ENCODE results near the gene CCNE1.
A peak's percentile ranks its signal among the peaks of the same experiment; 100 is the strongest.

CCNE1 gene

DNA sequence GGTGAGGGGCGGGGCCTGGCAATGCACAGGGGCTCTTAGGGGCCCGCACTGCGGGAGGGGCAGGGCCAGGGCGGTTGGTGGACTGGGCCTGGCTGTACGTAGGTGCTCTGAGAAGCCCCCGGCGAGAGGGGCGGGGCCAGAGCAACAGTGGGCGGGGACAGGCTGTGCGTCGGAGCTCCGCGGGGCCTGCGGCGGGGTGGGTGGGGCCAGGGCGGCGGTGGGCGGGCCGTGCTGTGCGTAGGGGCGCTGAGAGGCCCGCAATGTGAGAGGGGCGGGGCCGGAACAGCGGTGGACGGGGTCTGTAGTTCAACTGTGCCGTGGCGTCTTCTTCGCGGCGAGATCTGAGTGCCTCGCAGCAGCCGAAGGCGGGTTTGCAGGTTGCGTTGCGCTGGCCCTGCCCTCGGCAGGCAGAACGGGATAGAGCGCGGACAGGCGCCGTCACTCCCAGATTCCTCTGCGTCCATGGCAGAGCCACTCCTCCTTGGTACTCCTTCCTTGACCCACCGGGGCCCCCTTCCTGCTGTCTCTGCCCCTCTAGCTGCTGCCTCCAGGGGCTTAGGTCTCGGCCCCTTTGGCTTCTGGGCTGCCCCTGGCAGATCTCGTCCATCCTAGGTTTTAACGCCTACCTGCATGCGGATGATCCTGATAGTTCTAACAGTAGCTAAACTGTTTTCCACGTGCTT lies 33.2 kb downstream of the CCNE1 start:
- peak; percentile 94 to 96 for DNase-seq (ENCODE audit: low read depth in 2 of 2)

DNA sequence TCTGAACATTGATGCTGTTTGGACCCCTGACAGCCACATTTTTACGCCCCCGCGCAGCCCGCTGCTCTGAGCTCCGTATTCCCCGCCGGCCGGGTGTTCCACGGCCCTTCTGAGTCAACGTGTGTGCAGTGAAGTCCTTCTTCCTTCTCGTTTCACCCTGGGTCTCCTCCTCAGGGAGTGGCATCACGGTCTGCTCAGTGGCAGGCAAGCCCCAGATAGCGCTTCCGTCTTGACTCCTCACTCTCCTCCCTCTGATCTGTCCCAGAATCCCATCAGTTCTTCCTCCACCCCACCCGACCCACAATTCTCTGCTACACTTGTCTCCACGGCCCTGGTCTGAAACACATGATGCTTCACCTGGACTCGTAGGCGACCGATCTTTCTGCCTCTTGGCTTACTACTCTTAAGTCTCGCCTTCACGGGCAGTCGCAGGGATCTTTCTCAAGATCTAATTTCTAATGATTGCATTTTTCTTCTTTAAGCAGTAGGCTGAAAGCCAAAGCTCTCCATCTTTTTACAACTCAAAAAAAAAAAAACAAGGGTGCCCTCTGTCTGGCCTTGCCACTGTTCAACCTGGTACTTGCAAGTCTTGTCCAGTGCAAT lies 33.9 kb downstream of the CCNE1 start:
- DNase-seq (ENCODE audit: low read depth in 2 of 2): no peak

DNA sequence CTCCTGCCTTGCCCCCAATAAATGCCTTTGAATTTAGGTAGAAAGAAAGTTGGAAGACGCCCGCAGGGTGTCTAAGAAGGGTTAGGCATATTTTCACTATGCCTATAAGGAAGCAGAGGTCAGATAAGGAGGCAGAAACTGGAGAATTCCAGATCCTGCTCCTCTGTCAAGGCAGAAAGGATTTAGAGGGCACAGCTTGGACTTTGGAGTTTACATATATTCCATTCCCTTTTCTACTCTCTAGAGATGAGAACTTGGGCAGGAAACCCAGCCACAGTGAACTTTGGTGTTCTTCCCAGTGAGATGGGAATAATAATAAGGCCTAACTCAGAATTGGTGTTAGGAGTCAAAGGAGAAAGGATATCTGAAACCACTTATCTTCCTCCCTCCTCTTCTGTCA lies 37.4 kb downstream of the CCNE1 start:
- DNase-seq (ENCODE audit: low read depth in 2 of 2): no peak

DNA sequence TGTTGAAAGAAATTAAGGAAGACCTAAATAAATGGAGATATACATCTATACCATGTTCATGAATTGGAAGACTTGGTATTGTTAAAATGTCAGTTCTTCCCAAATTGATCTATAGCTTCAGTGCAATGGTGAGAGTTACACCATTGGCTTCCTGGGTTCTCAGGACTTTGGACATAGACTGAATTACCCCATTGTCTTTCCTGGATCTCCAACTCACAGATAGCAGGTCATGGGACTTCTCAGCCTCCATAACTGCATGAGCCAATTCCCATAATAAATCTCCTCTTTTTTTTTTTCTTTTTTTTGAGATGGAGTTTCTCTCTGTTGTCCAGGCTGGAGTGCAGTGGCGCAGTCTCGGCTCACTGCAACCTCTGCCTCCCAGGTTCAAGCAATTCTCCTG lies 38.7 kb downstream of the CCNE1 start:
- no peak for DNase-seq (ENCODE audit: low read depth in 2 of 2)

DNA sequence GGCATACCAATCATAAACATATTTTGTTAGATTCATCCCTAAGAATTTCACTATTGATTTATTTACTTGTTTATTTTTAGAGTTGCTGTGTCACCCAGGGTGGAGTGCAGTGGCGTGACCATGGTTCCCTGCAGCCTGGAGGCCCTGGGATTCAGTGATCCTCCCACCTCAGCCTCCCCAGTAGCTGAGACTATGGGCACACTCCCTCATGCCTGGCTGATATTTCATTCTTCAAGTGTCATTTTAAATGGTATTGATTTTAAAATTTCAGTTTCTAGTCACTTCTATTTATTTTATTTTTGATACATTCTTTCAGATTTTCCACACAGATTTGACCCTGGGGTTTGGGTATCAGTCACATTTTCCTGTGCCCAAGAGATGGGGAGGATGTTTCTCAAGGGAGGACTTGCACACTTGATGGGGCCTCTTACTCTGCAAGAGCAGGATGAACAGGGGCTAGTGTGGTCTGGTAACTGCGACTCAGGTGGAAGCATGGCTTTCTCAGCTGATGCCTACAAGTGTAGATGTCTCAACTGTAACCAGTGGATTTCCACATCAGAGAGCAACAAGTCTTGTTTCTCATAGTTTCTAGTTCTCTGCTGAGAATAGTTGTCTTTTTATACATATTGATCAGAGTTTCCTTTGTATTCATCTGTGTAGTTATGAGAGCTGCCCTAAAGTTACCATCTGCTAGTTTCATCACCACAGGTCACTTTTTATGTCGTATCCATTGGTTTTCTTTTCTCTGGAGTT lies 40.2 kb downstream of the CCNE1 start:
- DNase-seq (ENCODE audit: low read depth in 2 of 2): no peak

DNA sequence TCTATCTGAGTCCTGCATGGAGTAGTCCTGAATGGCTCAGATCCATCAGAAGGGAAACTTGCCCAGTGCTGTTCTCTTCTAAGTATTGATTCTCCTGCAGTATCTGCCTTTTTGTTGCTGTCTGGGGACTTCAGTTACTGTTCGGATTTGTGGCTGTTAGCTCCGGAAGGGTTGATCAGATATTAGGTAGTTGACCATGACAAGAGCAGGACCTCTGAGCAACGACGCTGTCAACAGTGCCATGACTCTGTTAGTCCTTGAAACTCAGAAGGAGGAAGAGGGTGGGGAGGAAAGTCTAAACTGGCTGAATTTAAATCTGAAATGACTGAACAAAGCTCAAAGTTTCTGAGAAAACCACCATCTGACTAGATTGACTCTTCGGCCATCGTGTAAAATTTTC lies 42.2 kb downstream of the CCNE1 start:
- no peak for DNase-seq (ENCODE audit: low read depth in 2 of 2)

DNA sequence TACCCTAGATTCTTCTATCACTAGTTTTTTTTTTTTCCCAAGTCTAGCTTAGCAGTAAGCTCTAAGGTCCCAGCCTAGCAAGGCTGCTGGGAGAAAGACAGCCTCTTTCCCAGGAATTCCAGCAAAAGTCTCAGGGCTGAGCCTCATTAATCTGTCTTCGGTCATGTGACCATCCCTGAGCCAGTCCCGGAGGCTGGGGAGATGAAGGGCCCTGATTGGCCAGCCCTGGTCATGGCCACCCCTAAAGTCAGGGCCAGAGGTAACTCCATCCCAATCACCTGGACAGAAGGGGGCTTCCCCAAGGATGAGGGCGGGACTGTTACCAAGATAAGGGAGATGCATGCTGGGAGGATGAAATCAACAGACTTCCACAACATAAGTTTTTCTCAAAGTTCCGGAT lies 43.3 kb downstream of the CCNE1 start:
- no peak for DNase-seq (ENCODE audit: low read depth in 2 of 2)

DNA sequence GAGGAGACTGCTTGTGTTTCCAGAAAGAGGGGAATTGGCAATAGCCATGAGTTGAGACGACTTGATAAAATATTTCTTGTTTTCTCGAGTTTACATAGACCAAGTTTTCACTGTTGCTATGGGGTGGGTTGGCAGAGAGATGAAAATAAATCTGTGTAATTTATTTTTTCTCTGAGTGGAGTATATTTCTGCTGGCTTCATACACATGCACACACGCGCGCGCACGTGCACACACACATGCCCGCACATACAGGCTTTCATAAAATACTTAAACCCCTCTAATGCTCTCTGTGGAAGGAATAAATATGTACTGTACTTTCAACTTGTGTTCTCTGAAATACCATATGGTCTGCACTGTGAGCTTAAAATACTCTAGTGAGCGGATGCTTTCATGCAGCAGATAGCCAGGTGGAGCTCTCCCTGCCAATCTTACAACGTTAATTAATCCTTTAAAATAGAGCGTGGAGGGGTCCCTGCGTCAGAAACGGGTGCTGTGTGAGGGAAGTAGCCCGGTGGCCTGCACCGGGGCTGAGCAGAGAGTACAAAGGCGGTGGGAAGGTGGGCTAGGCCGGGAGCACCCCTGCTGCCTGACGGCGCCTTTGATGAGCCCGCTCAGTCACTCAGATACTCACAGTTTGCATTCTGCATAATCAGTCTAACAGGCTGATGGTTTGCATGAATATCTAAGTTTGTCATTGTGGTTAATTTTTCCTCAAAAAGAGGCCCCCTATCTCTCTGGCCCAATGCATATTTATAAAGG lies 44.1 kb downstream of the CCNE1 start:
- DNase-seq (ENCODE audit: low read depth in 2 of 2): no peak

DNA sequence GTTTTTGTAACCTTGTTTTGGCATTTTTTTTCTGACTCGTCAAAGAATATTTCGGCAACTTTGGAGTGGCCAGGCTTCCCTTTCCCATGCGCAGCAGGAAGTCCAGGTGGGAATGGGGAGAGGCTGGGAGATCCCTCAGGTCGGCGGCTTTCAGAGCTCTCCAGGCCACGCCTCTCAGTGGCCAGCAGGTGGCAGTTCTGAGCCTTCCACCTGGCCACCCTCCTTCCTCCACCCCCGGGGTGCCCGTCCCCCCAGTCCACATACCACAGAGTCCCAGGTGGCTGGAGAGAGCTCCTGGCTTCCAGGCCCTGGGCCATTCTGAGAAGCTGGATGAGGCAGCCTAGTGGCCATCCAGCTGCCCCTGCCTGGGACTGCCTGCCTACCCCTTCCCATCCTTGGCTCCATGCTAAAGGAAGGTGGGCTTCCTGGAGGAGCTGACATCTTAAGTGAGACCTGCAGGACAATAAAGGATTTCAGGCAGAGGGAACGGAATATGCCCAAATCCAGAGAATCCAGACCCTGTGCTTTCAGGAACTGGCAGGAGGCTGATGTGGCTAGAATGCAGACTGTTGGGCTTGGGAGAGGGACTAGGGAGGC lies 46.3 kb downstream of the CCNE1 start:
- no peak for DNase-seq (ENCODE audit: low read depth in 2 of 2)

DNA sequence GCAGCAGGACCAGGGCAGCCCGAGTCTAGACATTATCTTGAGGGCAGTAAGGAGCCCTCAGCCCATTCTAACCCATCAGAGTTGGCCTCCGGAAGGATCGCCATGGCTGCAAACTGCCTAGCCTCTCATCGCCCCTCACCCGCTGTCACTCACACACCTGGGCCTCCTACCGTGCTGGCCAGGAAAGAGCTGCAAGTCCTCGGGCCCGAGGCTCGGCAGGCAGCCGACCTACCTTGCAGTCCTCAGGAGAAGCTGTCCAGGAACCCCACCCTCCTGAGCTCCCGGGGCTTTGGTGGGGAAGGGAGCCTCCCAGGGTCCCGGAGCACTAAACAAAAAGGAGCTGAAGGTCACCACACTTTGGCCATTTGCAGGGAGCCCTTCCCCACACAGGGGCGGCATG lies 46.8 kb downstream of the CCNE1 start:
- DNase-seq (ENCODE audit: low read depth in 2 of 2): no peak

DNA sequence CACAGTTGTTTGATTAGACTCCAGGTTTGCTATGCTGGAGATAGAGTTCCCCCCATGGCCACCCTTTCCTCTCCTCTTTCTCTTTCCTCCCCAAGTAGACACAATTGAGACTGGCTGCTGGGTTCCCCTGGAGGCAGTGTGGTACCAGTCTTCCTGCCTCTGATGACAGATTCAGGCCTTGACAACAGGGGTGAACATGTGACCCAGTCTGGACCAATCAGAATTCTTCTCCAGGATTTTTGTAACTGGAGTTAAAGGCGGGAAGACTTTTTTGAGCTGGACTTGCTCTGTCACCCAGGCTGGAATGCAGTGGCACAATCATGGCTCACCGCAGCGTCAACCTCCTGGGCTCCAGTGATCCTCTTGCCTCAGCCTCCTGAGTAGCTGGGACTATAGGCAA lies 48.7 kb downstream of the CCNE1 start:
- no peak for DNase-seq (ENCODE audit: low read depth in 2 of 2)

DNA sequence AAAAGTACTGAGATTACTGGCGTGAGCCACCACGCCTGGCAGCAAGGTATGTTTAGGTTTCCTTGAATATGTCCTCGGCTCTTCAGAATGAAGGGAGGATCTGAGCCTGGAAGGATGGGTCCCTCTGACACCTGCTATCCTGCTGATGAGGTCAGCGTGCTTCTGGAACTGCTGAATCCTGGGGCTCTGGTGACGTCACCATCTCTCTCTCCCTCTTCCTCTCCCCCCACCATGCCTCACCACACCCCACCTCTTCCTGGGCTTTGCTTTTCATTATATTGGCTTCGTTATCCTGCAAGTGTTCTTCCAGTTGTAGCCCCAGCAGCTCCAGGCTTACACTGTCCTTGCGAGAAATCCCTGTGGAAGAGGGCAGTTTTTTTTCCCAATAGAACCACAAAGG lies 49.8 kb downstream of the CCNE1 start:
- no peak for DNase-seq (ENCODE audit: low read depth in 2 of 2)

DNA sequence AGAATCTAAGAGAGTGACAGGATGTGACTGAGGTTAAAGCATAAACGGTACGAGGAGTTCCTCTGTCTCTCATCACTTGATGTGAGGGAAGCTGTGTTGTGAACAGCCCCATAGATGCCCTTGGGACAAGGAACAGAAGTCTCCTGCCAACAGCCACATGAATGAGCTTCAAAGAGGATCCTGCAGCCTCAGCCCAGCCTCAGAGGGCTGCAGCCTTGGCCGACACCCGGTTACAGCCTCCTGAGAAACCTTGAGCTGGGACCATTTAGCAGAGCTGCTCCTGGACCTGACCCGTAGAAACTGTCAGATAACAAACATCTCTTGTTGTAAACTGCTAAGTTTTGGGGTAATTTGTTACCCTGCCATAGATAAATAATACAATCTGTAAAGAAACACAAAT lies 54.2 kb downstream of the CCNE1 start:
- DNase-seq (ENCODE audit: low read depth in 2 of 2): no peak

DNA sequence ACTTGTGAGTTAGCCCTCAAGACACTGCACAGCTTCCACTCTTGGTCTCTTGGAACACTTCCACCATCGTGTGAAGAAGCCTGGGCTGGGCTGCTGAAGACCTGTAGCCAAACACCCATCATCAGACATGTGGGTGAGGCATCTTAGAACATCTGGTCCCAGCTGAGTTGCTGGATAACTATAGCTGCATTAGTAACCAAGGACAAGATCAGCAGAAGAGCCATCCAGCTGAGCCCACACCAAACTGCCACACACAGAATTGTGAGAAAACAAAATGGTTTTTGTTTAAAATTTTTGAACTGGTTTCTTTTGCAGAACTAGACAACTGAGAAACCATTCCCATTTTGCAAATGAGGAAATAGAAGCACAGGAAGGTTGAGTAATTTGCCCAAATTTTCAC lies 56.2 kb downstream of the CCNE1 start:
- no peak for DNase-seq (ENCODE audit: low read depth in 2 of 2)

DNA sequence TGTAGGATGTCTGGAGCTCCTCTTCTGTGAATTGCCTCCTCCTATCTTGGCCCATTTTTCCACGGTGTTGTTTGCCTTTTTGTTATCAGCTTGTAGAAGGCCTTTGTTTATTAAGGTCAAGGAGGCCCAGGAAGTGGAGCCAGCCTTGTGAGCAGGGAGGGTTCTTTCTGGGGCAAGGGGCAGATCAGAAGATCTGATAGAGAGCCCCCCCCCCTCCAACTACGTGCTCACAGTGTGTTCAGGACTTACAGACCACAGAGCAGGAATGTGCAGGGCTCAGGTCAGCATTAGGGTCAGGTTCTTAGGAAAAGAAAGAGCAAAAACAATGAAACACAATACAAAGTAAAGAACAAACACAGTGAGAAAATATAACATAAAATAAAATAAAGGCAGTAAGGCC lies 59.4 kb downstream of the CCNE1 start:
- DNase-seq (ENCODE audit: low read depth in 2 of 2): no peak

DNA sequence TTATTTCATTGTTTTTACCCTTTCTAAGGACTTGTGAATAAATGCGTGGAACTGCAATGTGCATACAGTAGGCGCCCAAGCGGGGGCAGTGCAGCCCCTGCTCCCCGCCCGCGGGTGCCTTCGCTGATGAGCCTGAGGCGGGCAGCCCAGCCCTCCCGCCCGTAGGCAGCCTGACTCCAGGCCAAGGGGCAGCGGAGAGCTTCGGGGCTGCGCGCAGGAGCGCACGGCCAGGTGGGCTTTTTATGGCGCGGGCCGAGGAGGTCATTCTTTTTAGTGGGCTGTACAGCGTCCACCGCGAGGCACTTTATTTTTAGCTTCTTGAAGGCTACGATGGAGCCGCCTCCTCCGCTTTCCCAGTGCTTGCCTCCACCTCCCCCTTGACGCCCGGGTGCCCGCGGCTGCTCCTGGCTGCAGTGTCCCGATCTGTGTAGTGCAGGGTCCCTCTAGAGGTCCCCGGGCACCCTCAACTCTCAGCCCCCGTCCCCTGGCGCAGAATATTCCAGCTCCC lies 60.5 kb downstream of the CCNE1 start:
- no peak for DNase-seq (ENCODE audit: low read depth in 2 of 2)

DNA sequence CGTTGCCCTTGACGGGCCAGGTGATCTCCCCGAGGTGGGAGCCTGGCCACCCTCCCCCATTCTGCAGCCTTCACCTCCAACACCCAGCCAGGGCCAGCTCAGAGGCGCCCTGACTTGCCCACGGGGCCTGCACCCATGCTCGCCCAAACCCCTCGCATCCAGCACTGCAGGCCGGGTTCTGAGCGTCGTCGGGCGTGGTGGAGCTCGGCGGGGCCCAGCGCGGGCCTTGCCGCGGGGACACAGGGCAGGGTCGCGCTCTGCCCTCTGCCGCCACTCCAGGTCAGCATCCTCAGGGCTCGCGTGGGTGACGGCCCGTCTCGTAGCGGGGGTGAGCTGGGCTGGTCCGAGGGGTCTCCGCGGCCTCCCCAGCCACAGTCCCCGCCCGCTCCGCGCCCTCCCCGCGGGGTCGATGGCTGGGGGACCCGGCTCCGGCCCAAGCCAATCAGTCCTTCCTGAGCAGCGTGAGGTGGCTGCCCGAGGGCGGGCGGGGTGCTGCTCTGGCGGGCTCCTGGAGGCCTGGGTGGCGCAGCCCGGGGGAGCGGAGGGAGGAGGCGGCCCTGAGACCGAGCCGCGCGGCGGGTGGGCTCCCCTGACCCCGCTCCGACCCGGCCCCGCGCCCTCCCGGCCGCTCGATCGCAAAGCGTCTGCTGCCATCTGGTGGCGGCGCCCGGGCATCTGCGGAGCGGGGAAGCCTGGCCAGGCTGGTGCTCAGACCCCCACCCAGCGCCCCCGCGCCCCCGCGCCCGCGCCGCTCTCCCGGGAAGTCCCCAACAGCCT lies 61.4 kb downstream of the CCNE1 start:
- peak; percentile 52 to 64 for DNase-seq (ENCODE audit: low read depth in 2 of 2)
